Right ventricle myocardium superior (tissue), 1 donor: ENCODE data around the gene GAL3ST2. TPM values are rescaled to one million over a fixed set of nuclear protein-coding genes. Genes with fewer than 3 reads are reported as not detected.
"Not testable (repeated sequence)": the region's sequence is repeated elsewhere in the genome, so short reads cannot be mapped to it uniquely, and the experiment has no call there.

Experiments used
- ATAC-seq: fragments of 200-7000 bp; cut with Tn5 transposase; one replicate; pipeline ENCODE4 v1.9.1; 2020; ENCODE audit warnings: mild to moderate bottlenecking; ENCODE audit not compliant: poor library complexity
- DNase-seq: peaks from one replicate; pipeline ENCODE4 v3.0.0-alpha.2; 2020
- intact Hi-C: fragments of 100-400 bp; cut with DNase I; formaldehyde crosslinking; loops from one replicate; pipeline ENCODE4 v1.11.2; 2022
- total RNA-seq: library from RNA; stranded (reverse); fragmentation: NEBNext Ultra II Directional; extraction: Animal tissue kit (Norgen Biotek cat#: 25700); gene quantifications from one replicate; pipeline ENCODE4 v1.2.1, GENCODE V29; 2021
- donor health status: DM: no; HTN: yes; CAD: no; lungs with severe emphysema.

Gene GAL3ST2
- total RNA-seq, 1 donor from 2014 or later: not detected

DNA sequence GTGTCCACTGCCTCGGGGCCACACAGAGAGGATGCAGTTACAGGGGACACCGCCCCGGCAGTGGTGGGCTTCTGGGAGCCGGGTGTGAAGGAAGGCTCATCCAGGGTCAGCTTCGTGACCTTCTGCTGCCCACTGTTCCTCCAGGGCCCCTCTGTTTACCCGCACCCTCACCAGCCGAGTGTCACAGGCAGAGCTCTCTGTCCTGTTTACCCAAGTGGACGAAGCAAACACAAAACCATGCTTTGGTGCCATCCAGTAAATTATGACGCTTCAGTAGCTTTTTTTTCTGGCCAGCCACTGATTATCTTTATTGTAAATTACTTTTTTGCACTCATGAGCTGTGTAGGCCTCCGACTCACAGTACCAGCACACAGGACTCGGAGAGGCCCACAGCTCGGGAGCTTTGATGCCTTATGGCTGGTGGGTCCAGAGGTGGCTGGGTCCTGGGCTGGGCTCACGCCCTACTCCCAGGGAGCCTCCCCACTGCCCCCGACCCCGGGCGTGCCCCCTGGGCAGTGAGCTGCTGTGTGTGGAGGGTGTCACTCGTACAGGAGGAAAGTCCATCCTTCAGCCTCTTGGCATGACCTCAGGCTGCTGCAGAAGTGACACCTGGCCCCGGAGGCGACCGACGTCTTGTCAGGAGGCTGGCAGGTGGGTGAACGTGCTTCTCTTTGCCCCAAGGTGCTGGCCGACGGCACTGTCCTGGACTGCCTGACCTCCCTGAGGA, 32.4 kb upstream of the GAL3ST2 start:
- intact Hi-C loops: no loop called here
- ATAC-seq (no peak), DNase-seq (no peak)

DNA sequence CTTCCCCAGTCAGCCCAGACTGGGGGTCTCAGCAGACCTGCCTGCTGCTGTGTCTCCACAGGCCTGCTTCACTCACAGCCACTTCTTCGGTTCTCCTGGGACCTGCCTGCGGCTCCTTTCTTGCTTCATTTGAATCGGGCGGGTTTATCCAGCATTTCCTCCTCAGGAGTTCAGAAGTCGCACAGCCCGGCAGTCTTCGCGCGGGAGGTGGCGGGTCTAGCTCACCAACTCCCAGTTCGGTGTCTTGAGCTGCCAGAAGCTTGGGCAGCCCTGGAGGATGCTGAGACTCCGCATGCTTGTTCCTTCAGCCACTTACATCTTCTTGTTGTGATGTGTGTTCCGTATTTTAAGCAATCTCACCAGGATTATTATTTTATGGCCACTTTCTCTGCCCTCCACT, 31.3 kb upstream of the GAL3ST2 start:
- intact Hi-C loops: no loop called here
- ATAC-seq: no peak
- no peak for DNase-seq

DNA sequence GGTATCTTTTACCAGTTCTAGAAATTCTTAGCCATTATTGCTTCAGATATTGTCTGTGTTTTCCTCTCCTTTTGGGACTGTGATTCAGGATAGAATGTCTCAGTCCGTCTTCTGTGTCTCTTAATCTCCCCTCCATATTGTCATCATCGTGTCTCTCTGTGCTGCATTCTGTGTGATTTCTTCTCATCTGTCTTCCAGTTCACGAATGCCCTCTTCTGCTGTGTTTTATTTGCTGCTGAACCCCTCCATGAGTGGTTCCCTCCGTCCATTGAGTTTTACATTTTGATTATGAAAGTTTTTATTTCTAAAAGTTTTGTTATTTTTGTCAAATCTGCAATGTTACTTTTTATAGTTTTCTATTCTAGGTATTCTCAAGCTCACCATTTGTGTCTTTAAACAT, 30.5 kb upstream of the GAL3ST2 start:
- ATAC-seq: no peak
- no peak for DNase-seq
- intact Hi-C loops: no loop called here

DNA sequence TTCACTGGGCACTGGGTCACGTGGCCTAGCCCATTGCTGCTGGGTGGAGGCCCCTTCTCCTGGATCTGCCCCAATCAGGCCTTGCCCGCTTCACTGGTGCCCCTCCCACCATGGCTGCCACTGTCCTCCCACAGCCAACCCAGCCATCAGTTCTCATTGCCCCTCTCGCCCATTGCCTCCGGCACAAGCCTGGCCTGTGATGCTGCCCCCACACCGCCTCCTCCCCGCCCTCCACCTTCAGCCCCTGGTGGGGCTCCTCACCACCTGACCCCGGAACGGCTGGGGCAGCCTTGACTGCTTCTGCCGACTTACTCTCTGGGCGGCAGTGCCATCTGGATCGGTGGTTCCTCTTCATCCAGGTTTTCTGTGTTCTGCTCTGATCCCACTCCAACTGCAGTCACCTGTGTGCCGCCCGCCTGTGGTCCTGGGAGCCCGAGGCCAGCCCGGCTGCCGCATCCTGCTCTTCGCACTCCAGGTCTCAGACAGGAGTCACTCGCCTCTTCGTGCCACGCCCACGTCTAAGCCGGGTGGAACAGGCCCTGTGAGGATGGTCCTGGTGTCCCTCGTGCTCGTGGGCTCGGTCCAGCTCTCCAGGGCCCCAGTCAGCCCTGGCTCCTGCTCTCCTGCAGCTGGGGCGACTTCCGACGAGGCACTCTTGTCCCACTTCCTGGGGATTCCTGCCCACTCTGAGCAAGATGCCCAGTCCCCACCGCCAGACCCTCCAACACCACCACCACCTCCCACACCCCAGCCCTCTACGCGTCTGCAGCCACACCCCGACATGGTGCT, 28.0 kb upstream of the GAL3ST2 start:
- ATAC-seq: no peak
- intact Hi-C loops: no loop called here
- no peak for DNase-seq

DNA sequence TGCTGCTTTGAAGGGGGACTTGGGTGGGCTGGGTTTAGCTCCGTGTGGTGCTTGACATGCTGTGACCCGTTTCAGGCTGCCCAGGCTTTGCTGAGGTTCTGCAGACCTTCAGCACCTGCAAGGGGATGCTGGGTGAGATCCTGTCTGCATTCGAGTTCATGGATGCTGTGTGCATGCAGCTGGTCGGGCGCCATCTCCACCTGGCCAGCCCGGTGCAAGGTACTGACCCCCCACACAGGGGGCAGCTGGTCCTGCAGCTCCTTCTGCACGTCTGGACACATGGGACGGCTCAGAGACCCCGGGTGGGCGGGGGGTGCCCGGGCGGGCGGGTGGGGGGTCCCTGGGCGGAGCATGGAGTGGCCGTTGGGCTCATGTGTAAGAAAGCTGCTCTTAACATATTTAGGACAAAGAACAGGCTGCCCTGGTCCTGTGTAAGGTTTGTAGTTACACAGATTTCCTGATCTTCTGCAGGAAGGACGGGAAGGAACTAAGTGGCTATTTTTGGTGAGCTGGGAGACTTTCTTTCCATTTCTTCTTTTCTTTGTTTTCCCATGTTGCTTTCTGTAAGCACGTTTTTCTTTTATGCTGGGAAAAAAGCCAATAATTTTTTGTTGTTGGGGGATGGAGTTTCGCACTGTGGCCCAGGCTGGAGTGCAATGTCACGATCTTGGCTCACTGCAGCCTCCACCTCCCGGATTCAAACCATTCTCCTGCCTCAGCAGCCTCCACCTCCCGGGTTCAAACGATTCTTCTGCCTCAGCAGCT, 26.4 kb upstream of the GAL3ST2 start:
- ATAC-seq (no peak), DNase-seq (no peak)
- intact Hi-C loops: no loop called here

DNA sequence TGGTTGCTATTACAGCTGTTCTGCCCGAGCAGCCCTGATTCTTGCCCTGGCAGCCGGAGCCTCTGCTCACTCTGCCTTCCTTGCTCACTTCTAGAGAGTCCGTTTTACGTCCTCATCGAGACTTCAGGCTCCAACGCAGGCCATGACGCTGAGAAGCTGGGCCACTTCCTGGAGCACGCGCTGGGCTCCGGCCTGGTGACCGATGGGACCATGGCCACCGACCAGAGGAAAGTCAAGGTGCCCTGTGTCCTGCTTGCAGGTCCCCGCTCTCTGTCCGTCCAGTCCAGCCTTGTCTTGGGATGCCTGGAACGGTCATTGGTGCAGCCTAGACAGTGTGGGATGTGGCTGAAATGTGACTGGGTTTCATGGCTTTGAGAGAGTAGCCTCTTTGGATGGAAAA, 25.5 kb upstream of the GAL3ST2 start:
- ATAC-seq: no peak
- DNase-seq: no peak
- intact Hi-C loops: no loop called here

DNA sequence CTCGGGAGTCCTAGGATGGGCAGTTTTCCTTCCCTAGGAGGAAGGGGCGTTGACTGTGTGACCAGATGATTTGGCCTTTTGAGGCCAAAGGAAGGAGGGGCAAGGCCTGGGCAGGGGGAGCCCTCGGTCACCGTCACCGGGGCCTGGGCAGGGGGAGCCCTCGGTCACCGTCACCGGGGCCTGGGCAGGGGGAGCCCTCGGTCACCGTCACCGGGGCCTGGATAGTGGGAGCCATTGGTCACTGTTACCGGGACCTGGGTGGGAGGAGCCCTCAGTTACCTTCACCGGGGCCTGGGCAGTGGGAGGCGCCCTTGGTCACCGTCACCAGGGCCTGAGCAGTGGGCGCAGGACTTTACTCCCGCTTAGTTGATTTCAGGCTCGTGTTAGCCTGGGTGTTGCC, 24.8 kb upstream of the GAL3ST2 start:
- no peak for ATAC-seq
- intact Hi-C loops: no loop called here
- DNase-seq: no peak

DNA sequence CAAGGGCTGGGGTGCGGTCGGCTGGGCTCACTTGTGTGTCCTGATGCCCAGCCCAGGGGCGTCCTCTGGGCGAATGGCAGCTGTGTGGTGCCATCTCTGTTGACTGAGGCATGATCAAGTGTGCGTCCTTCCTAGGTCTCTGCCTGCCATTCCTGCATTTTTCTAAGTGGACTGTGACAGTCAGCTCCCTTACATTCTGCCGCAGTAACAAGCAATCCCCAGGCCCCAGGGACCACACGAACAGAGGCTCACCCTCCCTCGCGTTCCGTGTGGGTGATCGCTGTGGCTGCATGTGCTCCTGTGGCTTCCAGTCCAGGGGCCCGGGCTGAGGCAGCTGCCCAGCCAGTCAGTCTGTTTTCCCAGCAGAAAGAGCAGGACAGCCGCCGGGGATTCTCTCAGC, 24.4 kb upstream of the GAL3ST2 start:
- DNase-seq (no peak), ATAC-seq (no peak)
- intact Hi-C loops: no loop called here

DNA sequence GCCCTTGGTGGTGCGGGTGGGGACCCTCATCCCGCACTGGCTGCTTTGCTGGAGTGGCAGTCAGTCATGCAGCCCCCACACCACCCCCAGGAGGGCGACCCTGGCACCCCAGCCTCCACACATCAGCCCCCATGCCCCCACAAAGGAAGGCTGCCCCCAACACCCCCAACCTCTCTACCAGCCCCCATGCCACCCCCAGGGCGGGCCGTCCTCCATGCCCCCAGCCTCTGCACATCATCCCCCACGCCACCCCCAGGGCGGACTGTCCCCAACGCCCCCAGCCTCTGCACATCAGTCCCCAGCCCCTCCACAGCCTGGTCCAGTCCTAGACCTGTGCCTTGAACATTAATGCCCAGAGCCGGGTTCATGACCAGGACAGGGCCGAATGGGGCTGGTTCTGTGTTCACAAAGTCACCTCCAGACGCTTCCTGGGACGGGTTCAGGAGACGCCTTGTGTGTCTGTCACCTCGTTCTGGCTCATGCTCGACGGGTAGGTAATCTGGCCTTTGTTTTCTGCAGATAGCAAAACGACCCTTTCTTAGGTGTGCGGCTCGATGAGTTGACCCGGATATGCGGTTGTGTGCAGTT, 23.8 kb upstream of the GAL3ST2 start:
- ATAC-seq (no peak), DNase-seq (no peak)
- intact Hi-C loops: no loop called here

DNA sequence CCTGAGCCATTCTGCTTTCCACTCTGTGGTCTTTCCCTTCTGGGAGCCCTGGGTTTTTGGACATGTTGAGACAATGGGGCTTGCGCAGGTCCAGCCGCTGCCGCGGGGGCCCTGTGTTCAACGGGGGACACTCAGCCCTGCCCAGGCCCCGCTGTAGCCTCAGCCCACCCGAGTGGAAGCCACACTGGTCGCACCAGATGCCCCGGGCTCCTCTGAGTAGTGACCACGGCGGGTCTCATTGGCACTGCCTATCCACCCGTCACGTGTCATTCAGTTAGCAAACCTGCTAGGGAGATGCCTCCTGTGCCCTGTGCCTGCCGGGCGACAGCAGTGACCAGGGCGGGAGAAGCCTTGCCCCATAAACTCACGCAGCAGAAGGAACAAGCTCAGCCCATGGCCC, 23.1 kb upstream of the GAL3ST2 start:
- DNase-seq (no peak), ATAC-seq (no peak)
- intact Hi-C loops: no loop called here

DNA sequence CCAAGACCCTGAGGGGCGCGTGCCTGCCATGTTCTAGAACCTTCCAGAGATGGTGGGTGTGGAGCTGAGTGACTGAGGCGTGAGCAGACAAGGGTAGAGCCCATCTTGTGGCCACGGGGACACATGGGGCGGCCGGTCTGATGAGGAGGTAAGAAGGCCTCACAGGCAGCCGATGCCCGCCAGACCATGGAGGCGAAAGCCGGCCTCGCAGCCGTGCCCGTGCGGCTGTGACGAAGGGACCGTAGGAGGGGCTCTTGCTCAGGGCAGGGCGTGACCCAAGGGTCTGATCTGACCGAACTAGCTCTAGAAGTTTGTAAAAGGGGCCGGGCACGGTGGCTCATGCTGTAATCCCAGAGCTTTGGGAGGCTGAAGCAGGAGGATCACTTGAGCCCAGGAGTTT, 22.6 kb upstream of the GAL3ST2 start:
- no peak for ATAC-seq
- intact Hi-C loops: no loop called here
- DNase-seq: no peak

DNA sequence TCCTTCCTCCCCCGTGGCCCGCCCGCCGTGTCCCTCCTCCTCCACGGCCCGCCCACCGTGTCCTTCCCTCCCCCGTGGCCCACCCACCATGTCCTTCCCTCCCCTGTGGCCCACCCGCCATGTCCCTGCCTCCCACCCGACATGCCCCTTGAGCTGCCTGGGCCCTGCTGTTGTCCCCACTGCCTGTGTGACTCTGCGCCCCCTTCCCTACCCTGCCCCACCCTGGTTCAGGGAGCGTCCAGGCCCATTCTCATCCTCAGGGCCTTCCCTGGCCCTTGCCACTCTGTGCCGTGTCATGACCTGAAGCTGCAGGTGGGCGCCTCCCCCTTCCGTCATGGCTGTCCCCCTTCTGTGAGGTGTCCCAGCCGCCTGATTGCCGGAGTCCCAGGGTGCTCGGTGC, 21.5 kb upstream of the GAL3ST2 start:
- intact Hi-C loops: no loop called here
- ATAC-seq (no peak), DNase-seq (no peak)

DNA sequence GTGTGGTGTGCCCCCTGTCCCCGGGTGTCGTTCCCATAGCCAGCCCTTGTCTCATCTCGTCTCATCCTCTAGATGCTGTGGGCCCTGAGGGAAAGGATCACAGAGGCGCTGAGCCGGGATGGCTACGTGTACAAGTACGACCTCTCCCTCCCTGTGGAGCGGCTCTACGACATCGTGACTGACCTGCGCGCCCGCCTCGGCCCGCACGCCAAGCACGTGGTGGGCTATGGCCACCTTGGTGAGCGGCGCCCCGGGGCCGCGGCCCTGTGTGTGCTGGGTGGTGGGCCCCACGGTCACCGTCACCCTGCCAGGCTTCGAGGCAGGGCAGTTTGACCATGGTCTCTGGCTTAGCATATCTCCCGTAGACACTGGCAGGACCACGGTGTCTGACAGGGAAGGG, 20.8 kb upstream of the GAL3ST2 start:
- ATAC-seq (no peak), DNase-seq (no peak)
- intact Hi-C loops: no loop called here

DNA sequence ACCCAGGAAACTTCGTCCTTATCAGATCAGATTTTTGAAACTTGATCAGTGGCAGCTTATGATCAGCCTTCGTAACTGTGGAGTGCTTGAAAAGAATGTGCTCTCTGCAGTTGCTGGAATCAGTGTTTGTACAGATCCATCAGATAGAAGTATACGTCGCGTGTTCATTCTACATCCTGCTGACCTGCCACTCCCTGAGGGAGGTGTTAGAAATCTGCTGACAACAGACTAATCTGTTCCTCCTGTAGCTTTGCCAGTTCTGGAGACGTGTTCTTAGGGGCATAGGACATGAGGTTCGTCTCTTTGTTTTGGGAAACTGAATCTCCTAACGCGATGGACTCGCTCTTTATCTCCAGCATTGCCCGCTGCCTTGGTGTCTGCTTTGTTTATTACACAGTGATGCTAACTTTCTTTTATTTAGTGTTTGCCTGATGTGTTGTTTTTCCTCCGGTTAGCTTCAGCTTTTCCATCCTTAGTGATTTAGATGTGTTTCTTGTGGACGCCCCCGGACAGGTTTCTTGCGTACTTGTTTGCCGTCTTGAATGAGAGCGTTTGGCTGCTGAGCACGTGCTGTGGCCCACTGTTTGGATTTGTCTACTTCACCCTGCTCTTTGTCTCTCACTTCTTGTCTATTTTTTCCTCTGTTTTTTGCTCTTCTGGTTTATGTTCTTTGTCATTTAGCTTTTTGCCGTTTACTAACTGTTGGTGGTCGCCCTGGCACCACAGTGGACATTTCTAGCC, 17.4 kb upstream of the GAL3ST2 start:
- intact Hi-C loops: no loop called here
- DNase-seq (no peak), ATAC-seq (no peak)

DNA sequence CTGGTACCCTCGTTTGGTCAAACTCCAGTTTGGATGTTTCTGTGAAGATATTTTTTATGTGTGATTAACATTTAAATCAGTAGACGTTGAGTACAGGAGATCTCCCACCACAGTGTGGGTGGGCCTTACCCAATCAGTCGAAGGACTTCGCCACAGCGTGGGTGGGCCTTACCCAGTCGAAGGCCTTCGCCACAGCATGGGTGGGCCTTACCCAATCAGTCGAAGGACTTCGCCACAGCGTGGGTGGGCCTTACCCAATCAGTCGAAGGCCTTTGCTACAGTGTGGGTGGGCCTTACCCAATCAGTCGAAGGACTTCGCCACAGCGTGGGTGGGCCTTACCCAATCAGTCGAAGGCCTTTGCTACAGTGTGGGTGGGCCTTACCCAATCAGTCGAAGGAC, 16.7 kb upstream of the GAL3ST2 start:
- intact Hi-C loops, DNase-seq, ATAC-seq: not testable (repeated sequence)

DNA sequence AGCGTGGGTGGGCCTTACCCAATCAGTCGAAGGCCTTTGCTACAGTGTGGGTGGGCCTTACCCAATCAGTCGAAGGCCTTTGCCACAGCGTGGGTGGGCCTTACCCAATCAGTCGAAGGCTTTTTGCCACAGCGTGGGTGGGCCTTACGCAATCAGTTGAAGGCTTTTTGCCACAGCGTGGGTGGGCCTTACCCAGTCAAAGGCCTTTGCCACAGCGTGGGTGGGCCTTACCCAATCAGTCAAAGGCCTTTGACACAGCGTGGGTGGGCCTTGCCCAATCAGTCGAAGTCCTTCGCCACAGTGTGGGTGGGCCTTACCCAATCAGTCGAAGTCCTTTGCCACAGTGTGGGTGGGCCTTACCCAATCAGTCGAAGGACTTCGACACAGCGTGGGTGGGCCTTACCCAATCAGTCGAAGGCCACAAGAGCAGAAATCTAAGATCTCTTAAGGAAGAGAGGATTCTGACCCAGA, 16.3 kb upstream of the GAL3ST2 start:
- no peak for DNase-seq
- ATAC-seq: no peak
- intact Hi-C loops: no loop called here

DNA sequence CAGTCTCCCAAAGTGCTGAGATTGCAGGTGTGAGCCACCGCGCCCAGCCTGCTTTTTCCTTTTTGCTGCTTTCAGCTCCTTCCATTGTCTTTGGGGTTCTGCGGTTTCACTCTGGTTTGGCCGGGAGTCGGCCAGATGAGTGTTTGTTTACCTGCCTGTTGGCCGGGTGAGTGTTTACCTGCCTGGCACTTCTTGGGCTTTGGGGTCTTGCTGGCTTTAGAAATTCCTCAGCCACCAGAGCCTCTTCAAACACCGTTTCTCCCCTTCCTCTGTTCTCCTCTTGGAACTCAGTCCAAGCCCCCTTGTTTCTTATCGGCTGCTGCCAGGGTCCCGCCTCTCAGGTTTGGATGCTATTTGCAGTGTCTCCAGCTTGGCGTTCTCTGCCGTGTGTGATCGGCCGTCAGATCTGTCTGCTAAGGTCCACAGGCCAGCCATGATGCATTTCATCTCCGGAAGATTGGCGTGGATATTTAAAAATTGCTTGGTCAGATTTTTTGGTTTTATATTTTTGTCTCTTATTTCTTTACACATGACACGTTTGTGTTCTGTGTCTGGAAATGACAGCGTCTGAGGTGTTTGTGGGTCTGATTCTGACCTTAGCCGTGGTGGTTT, 14.2 kb upstream of the GAL3ST2 start:
- no peak for DNase-seq
- no peak for ATAC-seq
- intact Hi-C loops: no loop called here

DNA sequence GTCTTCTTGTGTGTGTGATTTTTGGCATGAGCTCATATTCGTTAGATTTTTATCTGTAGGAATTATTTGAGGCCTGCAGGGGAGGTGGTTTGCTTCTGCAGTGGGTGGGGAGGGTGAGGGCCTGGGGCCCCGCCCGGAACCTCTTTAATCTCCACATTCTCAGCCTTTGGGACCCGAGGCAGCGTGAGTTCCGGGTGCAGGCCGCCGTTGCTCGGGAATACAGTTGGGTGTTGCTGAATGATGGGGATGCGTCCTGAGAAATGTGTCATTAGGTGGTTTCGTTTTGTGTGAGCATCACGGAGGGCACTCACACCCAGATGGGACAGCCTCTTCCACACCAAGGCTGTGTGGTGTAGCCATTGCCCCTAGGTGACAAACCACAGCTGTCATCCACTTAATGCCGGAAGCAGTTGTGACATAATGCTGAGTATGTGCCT, 13.7 kb upstream of the GAL3ST2 start:
- DNase-seq (no peak), ATAC-seq (peak; percentile 43)
- intact Hi-C loops: no loop called here
